Endothelial cell of umbilical vein (primary cell): ENCODE measurements around the gene MYO1B. TPM values are rescaled to one million over a fixed set of nuclear protein-coding genes. Genes with fewer than 3 reads are reported as not detected.

Source experiments
- BruUV-seq: library from RNA; stranded (reverse); fragments of 400-500 nt; replicated peaks from 2 replicates; lab custom pipeline; 2021; lab: Mats Ljungman, UMichigan
- CTCF ChIA-PET: fragments of 300-600, 350-600 bp; sonication (Branson Sonifier 250); formaldehyde crosslinking; loops from one replicate; lab custom pipeline; 2021; ENCODE audit warnings: antibody characterized with exemption, inconsistent platforms; lab: Charles Lee
- POLR2A ChIA-PET: fragments of 300-600, 350-600 bp; sonication (Branson Sonifier 250); formaldehyde crosslinking; loops from one replicate; lab custom pipeline; 2021; ENCODE audit warnings: antibody characterized with exemption, inconsistent platforms; lab: Charles Lee
- DNase-seq: peaks from one replicate; pipeline ENCODE4 v3.0.0-alpha.2; 2011; ENCODE audit warnings: low read depth, low spot score
- FAIRE-seq: peaks from 2 replicates; lab custom pipeline; 2011; peaks lifted over from hg19 to GRCh38; lab: Jason Lieb, UNC
- H2AFZ ChIP-seq: 2 replicates; pipeline ENCODE4 v1.6.0; 2012; ENCODE audit warnings: low read depth, low read length, control low read depth, inconsistent platforms
- H3K27ac ChIP-seq: 2 replicates; pipeline ENCODE4 v1.5.1; 2011; ENCODE audit warnings: low read depth, mild to moderate bottlenecking, control low read depth, low read length, moderate library complexity; ENCODE audit not compliant: insufficient read depth
- H3K27me3 ChIP-seq, 2 experiments: 2 replicates each; pipeline versions ENCODE4 v1.6.0 to v1.6.1; 2011; ENCODE audit warnings: low read length in 2 of 2, mixed read lengths in 1 of 2; ENCODE audit not compliant: control insufficient read depth in 2 of 2, insufficient read depth in 2 of 2
- H3K36me3 ChIP-seq, 2 experiments: 2 replicates in 1 of 2; 3 replicates in 1 of 2; pipeline ENCODE4 v1.5.1; 2011; ENCODE audit warnings: low read length in 2 of 2, mild to moderate bottlenecking in 1 of 2, moderate library complexity in 1 of 2; ENCODE audit not compliant: control insufficient read depth in 2 of 2, insufficient read depth in 2 of 2; ENCODE audit errors: extremely low read depth in 1 of 2
- H3K4me1 ChIP-seq: 3 replicates; pipeline ENCODE4 v1.5.1; 2011; ENCODE audit warnings: mild to moderate bottlenecking, low read length; ENCODE audit not compliant: control insufficient read depth, insufficient read depth; ENCODE audit errors: extremely low read depth
- H3K4me2 ChIP-seq: 2 replicates; pipeline ENCODE4 v1.6.1; 2011; ENCODE audit warnings: low read length, control low read depth, mixed read lengths; ENCODE audit not compliant: insufficient read depth
- H3K4me3 ChIP-seq, 3 experiments: fragments of 200-600 bp in 1 of 3; sonication (generic), shearing (Covaris generic) in 1 of 3; replicated peaks in 1 of 3; 2 replicates each; pipeline ENCODE4 v1.5.1; 2011 to 2016; ENCODE audit warnings: control low read depth in 3 of 3, low read length in 3 of 3, mild to moderate bottlenecking in 2 of 3, inconsistent platforms in 1 of 3, low read depth in 1 of 3, moderate library complexity in 1 of 3; ENCODE audit not compliant: insufficient read depth in 1 of 3
- H3K79me2 ChIP-seq: 2 replicates; pipeline ENCODE4 v1.6.0; 2012; ENCODE audit warnings: low read length, inconsistent platforms; ENCODE audit not compliant: control insufficient read depth, insufficient read depth
- H3K9ac ChIP-seq: replicated peaks from 2 replicates; pipeline ENCODE3; 2011; ENCODE audit warnings: low read length, control low read depth; ENCODE audit not compliant: insufficient read depth; ENCODE audit errors: extremely low read depth
- H3K9me1 ChIP-seq: replicated peaks from 3 replicates; pipeline ENCODE4 v1.6.0; 2011; ENCODE audit warnings: mild to moderate bottlenecking, low read length; ENCODE audit not compliant: control insufficient read depth, insufficient read depth; ENCODE audit errors: extremely low read depth
- H3K9me3 ChIP-seq: replicated peaks from 2 replicates; pipeline ENCODE4 v1.5.1; 2012; ENCODE audit warnings: low read length, inconsistent platforms; ENCODE audit not compliant: control insufficient read depth, insufficient read depth
- H4K20me1 ChIP-seq: replicated peaks from 2 replicates; pipeline ENCODE3; 2011; ENCODE audit warnings: mild to moderate bottlenecking, low read length; ENCODE audit not compliant: control insufficient read depth, insufficient read depth; ENCODE audit errors: extremely low read depth
- EZH2 ChIP-seq: IDR thresholded peaks from 2 replicates; pipeline ENCODE4 v1.6.1; 2012; ENCODE audit warnings: borderline replicate concordance, low read depth, mild to moderate bottlenecking, moderate library complexity, low read length, inconsistent platforms; ENCODE audit not compliant: severe bottlenecking
- FOS ChIP-seq: IDR thresholded peaks from 2 replicates; pipeline ENCODE4 v1.6.1; 2011; ENCODE audit warnings: mild to moderate bottlenecking, low read length, moderate library complexity, borderline replicate concordance; ENCODE audit not compliant: insufficient read depth
- GATA2 ChIP-seq: IDR thresholded peaks from 2 replicates; pipeline ENCODE4 v1.7.0; 2011; ENCODE audit warnings: low read depth, mild to moderate bottlenecking, moderate library complexity, mixed read lengths, low read length; ENCODE audit not compliant: insufficient read length, insufficient read depth
- JUN ChIP-seq: IDR thresholded peaks from 2 replicates; pipeline ENCODE4 v1.6.1; 2011; ENCODE audit warnings: borderline replicate concordance, low read depth; ENCODE audit not compliant: insufficient read length, insufficient read depth
- MYC ChIP-seq: IDR thresholded peaks from one replicate; pipeline ENCODE4 v1.6.1; 2011; ENCODE audit warnings: mild to moderate bottlenecking, low read depth, low read length
- POLR2A ChIP-seq: IDR thresholded peaks from 2 replicates; pipeline ENCODE4 v1.6.1; 2012; ENCODE audit warnings: low read depth, mild to moderate bottlenecking, control low read depth, low read length
- POLR2AphosphoS5 ChIP-seq: IDR thresholded peaks from 2 replicates; pipeline ENCODE4 v1.6.1; 2012; ENCODE audit warnings: low read depth, mild to moderate bottlenecking, control low read depth, low read length, moderate library complexity; ENCODE audit not compliant: insufficient read depth
- dilution Hi-C: fragments of 300-500 bp; cut with MboI; formaldehyde crosslinking; loops from one replicate; pipeline ENCODE4 v1.15.0; 2019; ENCODE audit warnings: low sequenced_read_pairs; ENCODE audit not compliant: extremely low pct_ligation_motif_present
- intact Hi-C: fragments of 100-400 bp; cut with micrococcal nuclease; formaldehyde crosslinking; loops from one replicate; pipeline ENCODE4 v1.10.0; 2022
- polyA plus RNA-seq, 4 experiments: library from polyadenylated mRNA; depleted of rRNA in 3 of 4; stranded (reverse) in 3 of 4; unstranded in 1 of 4; fragments of >200 nt; gene quantifications; 2 replicates each; pipeline versions ENCODE4 v1.2.1 to v1.2.3, GENCODE V29; 2011 to 2012; ENCODE audit warnings: missing spikeins in 1 of 4
- total RNA-seq: library from RNA; stranded (reverse); gene quantifications from 2 replicates; pipeline ENCODE4 v1.2.3, GENCODE V29; 2021
- TF ChIP-seq, protein P1 (sequence below), 2 donors: IDR thresholded peaks; 1 replicate in 1 of 2; 2 replicates in 1 of 2; pipeline ENCODE4 v1.5.1; 2011; ENCODE audit warnings: low read length in 2 of 2, mild to moderate bottlenecking in 2 of 2, moderate library complexity in 2 of 2, control low read depth in 1 of 2, inconsistent platforms in 1 of 2, low read depth in 1 of 2; ENCODE audit not compliant: insufficient read depth in 1 of 2; ENCODE audit errors: extremely low read depth in 1 of 2
- TF ChIP-seq, protein P2 (sequence below): IDR thresholded peaks from 2 replicates; pipeline ENCODE4 v1.6.1; 2011; ENCODE audit not compliant: insufficient read depth, insufficient read length

The MYO1B gene
- total and polyA plus RNA-seq, 2 donors (not counting 3 experiments of a cell fraction or from before 2014, with no cell fraction given), result 8.7 to 51.1 TPM

DNA sequence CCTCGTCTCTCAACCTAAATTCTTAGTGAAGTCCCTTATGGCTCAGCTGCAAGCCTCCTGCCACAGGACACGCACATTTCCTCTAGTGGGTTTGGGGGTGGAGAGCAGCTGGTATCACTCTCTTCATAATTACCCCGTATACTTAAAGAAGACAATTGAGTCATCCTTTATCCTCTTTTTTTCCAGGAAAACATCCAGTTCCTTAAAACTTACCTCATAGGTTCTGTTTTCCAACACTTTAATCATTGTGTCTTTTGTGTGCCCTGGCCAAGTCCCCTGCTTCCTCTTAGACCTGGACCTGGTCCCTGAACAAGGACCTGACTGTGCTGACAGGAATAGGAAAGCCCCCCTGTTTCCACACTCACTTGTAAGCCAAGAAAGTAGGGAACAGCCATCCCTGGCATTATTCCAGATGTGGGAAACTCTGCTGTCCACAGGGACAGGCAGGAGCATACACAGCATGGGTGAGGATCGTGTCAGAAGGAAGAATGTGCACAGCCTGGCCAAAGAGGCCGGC is 42.3 kb upstream of the MYO1B start:
- Histone ChIP-seq H3K79me2 (no peaks in the 10 kb centered on the region), H3K36me3 (no peaks in the 10 kb centered on the region), H3K4me2 (no peak overlapping the region), H3K4me1 (no peaks in the 10 kb centered on the region), H3K4me3 (no peak overlapping the region), H2AFZ (no peak overlapping the region), H3K9ac (no peak overlapping the region), H3K9me1 (no peaks in the 10 kb centered on the region), H3K9me3 (no peaks in the 10 kb centered on the region), H3K27ac (no peak overlapping the region), H4K20me1 (no peaks in the 10 kb centered on the region), H3K27me3 (peaks cover 0 to 2% of the 10 kb centered on the region in 2 experiments)
- FAIRE-seq (no peak), DNase-seq (no peak)
- dilution Hi-C loops, result no loop called here
- intact Hi-C loops, result no loop called here
- ChIA-PET POLR2A (no interaction called here), CTCF (no interaction called here)
- TF ChIP-seq MYC (no peak), EZH2 (no peak), FOS (no peak), JUN (no peak), POLR2AphosphoS5 (no peak), POLR2A (no peak), GATA2 (no peak)
- TF ChIP-seq, protein P1, sequence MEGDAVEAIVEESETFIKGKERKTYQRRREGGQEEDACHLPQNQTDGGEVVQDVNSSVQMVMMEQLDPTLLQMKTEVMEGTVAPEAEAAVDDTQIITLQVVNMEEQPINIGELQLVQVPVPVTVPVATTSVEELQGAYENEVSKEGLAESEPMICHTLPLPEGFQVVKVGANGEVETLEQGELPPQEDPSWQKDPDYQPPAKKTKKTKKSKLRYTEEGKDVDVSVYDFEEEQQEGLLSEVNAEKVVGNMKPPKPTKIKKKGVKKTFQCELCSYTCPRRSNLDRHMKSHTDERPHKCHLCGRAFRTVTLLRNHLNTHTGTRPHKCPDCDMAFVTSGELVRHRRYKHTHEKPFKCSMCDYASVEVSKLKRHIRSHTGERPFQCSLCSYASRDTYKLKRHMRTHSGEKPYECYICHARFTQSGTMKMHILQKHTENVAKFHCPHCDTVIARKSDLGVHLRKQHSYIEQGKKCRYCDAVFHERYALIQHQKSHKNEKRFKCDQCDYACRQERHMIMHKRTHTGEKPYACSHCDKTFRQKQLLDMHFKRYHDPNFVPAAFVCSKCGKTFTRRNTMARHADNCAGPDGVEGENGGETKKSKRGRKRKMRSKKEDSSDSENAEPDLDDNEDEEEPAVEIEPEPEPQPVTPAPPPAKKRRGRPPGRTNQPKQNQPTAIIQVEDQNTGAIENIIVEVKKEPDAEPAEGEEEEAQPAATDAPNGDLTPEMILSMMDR (IDR thresholded peaks at IDR 0.05; ENCODE audit: extremely low read depth in 1 of 2, insufficient read depth in 1 of 2, low read depth in 1 of 2, low read length in 2 of 2), result no peak
- TF ChIP-seq, protein P2, sequence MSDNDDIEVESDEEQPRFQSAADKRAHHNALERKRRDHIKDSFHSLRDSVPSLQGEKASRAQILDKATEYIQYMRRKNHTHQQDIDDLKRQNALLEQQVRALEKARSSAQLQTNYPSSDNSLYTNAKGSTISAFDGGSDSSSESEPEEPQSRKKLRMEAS, result no peak
- BruUV-seq, result no TSS peak
